Epithelial cell of alveolus of lung (primary cell): Measurements from ENCODE around the gene THG1L. TPM values are rescaled to one million over a fixed set of nuclear protein-coding genes. Genes with fewer than 3 reads are reported as not detected.

Experiments used
- total RNA-seq: library from RNA; depleted of rRNA; stranded (reverse); fragments of >200 nt; gene quantifications from 2 replicates; pipeline ENCODE4 v1.2.1, GENCODE V29; 2015

The THG1L gene
- total RNA-seq = 15.2 and 17.7 TPM in 2 replicates

DNA sequence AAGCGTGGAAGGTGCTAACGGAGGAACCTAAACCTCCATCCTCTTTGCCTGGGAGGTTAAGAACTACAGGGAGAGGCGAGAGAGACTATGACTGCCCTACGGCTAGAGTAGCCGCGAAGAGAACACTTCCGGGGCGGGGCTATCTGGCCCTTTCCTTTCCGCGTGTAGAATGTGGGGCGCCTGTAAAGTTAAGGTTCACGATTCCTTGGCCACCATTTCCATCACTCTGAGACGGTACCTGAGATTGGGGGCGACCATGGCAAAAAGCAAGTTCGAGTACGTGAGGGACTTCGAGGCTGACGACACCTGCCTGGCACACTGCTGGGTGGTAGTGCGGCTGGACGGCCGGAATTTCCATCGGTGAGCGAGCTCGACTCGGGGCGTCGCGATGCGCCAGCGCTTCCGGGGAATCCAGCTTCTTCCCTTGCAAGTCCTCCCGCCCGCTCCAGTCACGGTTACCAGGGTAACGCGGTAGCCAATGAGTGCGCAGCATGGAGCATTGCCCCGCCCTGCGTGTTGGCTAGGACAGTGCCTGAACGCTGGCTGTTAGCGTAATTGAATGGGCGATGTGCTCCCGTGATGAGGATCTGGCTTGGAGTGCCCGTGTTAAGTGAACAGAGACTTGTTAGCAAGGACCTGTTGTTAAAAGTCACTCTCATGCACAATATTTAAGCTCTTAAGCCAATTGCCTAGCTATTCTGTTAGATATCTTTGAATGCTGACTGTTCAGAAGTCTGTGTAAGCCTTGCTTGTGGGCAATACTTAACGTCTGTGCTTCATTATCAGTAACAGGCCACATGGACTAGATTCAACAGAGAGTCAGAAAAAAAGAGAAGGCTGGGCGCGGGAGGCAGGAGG lies at the start of gene THG1L:
TSS of gene THG1L (plus strand) at position 149 of the 858 bp plus-strand sequence. CDS start at position 170, 21 bp downstream.

DNA sequence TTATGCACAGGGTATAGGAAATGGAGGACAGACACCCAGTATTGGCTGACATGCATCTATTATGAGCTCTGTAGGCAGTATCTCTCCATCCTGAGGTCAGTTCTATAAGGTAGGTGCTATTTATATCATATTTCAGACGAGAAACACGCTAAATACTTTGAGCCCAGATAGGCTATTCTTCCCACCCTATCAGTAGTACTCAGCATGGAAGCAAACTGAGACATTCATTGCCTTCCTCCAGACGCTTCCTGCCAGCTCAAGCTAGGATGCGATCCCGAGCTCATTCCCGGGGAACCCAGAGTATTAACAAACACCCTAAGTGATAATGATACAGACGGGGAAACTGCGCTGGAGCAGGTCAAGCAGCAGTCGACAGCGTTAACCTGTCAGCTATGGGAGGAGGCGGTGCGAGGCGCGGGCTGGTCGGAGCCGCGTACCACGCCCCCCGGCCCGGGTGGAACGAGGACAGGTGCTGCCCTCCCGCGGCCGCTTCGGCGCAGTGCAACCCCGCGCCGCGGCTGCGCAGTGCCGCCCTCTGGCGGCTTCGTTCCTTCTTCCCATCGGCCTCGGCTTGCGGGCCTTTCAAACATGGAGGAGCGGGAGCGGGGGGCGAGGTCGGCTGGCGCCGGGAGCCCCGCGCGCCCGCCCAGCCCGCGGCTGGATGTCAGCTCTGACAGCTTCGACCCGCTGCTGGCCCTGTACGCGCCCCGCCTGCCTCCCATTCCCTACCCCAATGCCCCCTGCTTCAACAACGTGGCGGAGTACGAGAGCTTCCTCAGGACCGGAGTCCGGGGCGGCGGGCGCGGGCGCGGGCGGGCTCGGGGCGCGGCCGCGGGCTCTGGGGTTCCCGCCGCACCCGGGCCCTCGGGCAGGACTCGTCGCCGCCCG lies 12.2 kb downstream of the THG1L start, which contains the start of gene LSM11:
TSS of gene LSM11 (plus strand) at position 550 of the 888 bp plus-strand sequence. CDS start at position 589, 39 bp downstream.

Other genes with a start within 250 kb of the THG1L start
- gene ADAM19, start 155.6 kb upstream of the THG1L start, total RNA-seq = 8.5 and 57.0 TPM in 2 replicates
- not detected in 2 replicates for gene SOX30, start 79.0 kb upstream of the THG1L start, total RNA-seq
- gene C5orf52, start 59.9 kb upstream of the THG1L start, total RNA-seq = not detected in 2 replicates
- 2.3 and 4.3 TPM in 2 replicates for gene LSM11, start 12.3 kb downstream of the THG1L start, total RNA-seq
- gene CLINT1, start 127.7 kb downstream of the THG1L start, total RNA-seq = 39.8 and 53.7 TPM in 2 replicates